ENCODE data around the gene GATB.

- TF ChIP-seq CTCF (conservative IDR thresholded peaks at IDR 0.05; ENCODE audit: low read depth, low read length) (no peak), EZH2 (IDR thresholded peaks at IDR 0.05; ENCODE audit: low read length, unreplicated experiment) (no peak), EZH2phosphoT487 (IDR thresholded peaks at IDR 0.05; ENCODE audit: borderline replicate concordance, low read length) (no peak)
These were observed 11.5 kb upstream of the GATB start for GRCh38 chr4:151772274-151772673.
